Activated T-cell treated with anti-CD3 and anti-CD28 coated beads, Interleukin-2, amount 50 U/mL, for 1 hour (primary cell): ENCODE data around the gene GPR42.
"Not testable (repeated sequence)": the region's sequence is repeated elsewhere in the genome, so short reads cannot be mapped to it uniquely, and the experiment has no call there.

ENCODE experiments used
- DNase-seq: peaks from one replicate; pipeline ENCODE4 v3.0.0-alpha.2; 2020

Gene GPR42

DNA sequence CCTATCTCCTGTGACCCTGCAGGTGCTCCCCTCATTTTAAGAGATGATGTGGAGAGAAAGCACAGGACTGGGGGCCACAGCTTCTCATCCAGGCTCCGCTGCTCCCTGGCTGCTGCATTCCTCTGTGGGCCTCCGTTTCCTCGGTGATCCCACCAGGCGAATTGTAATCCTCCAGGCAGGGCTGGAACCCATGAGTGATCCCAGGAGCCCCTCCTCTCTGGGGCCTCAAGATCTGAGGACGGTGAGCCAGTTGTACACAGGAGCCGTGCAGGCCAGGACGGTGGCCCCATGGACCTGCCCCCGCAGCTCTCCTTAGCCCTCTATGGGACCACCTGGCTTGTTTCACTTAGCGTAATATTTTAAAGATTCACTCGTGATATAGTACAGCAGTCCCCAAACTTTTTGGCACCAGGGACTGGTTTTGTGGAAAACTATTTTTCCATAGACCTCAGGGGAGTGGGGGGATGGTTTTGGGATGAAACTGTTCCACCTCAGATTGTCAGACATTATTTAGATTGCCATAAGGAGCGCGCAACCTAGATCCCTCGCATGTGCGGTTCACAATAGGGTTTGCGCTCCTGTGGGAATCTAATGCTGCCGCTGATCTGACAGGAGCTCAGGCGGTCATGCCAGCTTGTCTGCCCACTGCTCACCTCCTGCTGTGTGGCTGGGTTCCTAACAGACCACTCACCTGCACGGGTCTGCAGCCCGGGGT is 7.0 kb upstream of the GPR42 start:
- DNase-seq = no peak

DNA sequence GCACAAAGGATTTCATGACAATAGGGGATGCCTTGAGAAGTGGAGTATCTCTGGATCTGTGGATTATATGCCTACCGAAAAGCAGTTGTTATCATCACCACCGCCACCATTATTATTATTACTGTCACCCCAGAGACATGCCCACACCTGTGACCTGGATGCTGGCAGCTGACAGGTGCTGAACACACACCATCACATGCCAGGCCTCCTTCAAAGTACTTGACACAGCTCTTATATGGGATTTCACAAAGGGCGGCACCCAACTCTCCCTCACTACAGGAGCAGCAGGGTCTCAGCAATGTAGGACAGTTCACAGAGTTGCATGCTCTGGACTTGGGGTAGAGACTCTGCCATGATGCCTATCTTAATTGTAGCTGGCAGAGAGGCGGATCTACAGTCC is 5.6 kb upstream of the GPR42 start:
- DNase-seq = no peak

DNA sequence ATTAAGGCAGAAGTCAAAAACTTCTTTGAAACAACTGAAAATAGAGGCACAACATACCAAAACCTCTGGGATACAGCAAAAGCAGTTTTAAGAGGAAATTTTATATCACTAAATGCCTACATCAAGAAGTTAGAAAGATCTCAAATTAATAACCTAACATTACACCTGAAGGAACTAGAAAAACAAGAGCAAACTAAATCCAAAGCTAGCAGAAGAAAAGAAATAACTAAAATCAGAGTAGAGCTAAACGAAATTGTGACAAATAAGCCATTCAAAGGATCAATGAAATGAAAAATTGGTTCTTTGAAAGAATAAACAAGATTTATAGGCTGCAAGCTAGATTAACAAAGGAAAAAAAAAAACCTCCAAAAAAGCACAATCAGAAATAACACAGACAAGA is 2.5 kb upstream of the GPR42 start:
- no peak for DNase-seq

DNA sequence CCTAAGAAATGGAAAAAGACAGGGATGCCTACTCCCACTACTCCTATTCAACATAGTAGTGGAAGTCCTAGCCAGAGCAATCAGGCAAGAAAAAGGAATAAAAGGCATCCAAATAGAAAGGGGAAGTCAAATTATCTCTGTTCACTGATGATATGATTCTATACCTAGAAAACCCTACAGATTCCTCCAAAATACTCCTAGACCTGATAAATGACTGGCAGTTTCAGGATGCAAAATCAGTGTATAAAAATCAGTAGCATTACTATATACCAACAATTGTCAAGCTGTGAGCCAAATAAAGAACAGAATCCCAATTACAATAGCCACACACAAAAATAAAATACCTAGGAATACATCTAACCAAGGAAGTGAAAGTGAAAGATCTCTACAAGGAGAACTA is 1.3 kb upstream of the GPR42 start:
- DNase-seq = no peak

DNA sequence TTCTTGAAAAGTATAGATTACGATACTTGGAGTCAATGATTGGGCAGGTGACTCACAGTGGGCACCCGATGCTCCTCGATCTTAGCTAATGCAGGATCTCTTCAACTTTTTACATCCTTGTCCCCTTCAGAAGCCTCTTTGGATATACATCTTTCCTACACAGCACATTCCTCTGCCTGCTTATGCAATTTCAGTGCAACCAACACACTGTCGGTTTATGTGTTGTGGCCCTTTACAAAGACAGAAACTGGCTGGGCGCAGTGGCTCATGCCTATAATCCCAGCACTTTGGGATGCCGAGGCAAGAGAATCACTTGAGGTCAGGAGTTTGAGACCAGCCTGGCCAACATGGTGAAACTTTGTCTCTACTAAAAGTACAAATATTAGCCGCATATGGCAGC is 2.6 kb downstream of the GPR42 start:
- DNase-seq = no peak

DNA sequence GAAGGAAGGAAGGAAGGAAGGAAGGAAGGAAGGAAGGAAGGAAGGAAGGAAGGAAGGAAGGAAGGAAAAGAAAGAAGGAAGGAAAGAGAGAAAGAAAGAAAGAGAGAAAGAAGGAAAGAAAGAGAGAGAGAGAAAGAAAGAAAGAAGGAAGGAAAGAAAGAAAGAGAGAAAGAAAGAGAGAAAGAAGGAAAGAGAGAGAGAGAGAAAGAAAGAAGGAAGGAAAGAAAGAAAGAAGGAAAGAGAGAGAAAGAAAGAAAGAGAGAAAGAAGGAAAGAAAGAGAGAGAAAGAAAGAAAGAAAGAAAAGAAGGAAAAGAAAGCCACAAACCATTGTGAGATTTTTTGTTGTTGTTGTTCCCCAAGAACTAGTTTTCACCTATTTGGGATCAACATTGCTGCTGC is 3.2 kb downstream of the GPR42 start:
- not testable (repeated sequence) for DNase-seq

DNA sequence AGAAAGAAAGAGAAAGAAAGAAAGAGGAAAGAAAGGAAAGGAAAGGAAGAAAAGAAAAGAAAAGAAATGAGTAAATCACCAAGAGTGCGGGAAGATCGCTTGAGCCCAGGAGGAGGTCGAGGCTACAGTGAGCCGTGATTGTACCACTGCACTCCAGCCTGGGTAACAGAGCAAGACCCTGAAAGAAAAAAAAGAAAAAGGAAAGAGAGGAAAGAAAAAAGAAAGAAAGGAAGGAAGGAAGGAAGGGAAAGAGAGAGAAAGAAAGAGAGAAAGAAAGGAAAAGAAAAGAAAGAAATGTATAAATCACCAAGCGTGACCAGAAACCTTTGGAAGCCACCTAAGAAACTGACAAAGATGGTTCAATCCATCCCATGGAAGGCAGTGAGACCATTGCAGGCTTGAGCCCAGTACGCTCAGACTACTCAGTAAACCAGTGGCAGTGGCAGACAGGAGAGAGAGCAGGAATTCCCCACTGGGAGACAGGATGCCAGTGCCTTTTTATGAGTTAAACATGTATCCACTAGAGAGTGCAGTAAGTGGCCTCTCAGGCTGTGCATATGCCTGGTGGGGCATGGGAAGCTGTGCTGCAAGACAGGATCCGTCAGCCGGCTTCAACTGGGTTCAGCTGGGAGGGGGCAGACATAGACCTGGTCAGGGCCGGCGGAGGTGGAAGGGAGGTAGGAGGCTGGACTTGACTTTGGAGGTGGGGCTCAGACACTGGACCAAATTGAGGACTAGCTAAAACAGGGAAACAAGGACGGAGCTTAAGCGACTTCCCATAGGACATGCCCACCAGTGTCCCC is 4.8 kb downstream of the GPR42 start:
- no peak for DNase-seq

DNA sequence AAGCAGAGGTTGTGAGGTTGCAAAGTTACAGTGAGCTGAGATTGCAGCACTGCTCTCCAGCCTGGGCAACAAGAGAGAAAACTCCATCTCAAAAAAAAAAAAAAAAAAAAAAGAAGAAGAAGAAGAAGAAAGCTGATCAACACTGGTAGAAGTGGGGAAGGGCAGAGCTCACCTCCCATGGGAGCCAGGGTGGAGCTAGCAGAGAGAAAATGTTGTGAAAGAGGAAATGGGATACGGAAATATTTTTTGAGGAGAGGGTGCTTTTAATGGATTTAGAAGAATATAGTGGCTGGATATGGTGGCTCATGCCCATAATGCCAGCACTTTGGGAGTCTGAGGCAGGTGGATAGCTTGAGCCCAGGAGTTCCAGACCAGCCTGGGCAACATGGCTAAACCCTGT is 6.8 kb downstream of the GPR42 start:
- no peak for DNase-seq

DNA sequence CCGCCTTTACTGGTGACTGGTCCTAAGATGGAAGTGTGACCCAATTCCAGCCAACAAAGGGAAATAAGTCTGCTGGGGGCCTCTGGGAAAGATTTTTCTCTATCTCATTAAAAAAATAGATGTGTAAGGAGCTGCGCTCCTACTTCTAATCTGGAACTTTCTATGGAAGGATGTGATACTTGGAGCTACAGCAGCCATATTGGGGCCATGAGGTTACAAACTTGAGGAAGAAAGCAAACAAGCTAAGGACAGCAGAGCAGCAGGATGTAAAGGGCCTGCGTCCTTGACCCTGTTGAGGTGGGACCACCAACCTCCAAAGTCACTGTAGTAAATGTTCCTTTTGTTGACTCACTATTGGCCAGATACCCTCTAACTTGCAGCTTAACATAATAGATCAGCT is 7.5 kb downstream of the GPR42 start:
- DNase-seq = no peak

DNA sequence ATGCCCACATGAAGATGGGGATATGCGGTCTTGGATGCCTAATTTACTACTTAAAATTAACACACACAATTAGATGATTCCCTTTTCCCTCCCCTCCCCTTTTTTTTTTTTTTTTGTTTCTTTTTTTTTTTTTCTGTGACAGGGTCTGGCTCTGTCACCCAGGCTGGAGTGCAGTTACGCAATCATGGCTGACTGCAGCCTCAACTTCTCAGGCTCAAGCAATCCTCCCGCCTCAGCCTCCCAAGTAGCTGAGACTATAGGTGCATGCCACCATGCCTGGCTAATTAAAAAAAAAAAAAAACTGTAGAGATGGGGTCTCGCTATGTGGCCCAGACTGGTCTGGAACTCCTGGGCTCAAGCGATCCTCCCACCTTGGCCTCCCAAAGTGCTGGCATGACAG is 8.7 kb downstream of the GPR42 start:
- not testable (repeated sequence) for DNase-seq

DNA sequence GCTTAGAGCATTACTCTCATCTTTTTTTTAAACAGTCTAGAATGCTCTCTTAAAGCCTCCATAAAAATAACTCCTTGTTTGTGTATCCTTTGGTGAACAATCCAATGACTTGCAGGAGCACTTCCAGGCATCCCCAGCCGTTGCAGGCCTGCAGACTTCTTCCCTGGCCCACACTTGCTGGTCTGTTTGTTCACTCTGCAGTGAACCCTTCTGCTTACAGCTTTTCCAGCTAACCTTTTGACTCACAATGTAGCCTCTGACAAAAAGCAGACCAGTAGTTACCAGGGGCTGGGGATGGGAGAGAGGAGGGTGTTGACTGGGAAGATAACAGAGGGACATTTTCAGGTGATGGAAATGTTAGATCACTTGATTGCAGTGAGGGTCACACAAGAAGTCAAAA is 9.1 kb downstream of the GPR42 start:
- DNase-seq = no peak

DNA sequence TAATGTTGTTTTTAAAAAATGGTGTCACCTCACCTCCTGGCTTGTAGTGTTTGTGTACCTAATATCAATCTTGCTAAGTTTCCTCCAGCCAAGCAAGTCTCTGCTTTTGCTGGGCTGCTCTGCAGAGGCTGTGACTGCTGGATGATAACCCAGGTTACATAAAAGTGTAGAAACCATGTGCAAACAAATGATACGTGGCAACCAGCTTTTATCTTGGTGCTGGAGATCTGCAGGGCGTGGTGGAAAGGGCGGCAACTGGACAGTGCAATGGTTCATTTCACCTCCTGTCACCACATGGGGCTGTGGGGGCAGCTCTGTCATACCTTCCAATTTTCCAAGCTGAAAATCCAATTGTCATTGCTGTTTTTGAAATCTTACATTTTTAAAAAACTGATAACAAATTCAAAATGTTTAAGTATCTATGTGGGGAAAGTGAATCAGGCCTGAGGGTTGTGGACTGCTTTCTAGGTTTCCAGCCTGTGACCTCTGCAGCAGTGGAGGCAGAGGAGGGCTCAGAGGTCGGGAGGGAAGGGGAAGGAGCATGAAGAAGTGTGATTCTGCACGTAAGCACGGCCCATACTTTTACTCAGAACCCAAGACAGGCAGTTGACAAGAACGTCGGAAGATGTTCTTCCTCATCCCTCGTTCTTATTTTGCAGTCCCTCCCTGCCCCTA is 9.7 kb downstream of the GPR42 start:
- no peak for DNase-seq

DNA sequence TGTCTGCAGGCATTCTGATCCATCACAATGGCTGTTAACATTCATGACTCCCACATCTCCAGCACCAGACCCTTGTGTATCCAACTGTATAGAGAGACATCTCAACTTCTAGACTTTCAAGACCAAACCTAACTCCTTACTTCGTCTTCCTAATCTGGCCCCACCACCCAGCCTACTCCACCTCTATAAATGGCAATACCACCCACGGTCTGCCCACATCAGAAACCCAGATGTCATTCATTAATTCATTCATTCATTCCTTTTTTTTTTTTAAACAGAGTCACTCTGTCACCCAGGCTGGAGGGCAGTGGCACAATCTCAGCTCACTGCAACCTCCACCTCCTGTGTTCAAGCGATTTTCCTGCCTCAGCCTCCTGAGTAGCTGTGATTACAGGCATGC is 10.4 kb downstream of the GPR42 start:
- DNase-seq = no peak

DNA sequence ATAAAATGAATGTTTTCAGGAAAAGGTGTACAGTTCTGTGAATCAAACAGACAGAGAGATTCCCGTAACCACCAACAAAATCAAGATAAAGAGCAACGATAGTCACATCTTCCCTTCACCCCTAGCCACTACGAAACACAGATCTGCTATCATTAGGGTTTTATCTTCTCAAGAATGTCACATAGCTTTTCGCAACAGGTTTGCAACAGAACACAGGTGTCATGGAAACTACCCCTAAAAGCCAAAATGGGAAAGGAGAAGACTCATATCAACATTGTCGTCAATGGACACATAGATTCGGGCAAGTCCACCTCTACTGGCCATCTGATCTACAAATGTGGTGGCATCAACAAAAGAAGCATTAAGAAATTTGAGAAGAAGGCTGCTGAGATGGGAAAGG is 11.1 kb downstream of the GPR42 start:
- no peak for DNase-seq

DNA sequence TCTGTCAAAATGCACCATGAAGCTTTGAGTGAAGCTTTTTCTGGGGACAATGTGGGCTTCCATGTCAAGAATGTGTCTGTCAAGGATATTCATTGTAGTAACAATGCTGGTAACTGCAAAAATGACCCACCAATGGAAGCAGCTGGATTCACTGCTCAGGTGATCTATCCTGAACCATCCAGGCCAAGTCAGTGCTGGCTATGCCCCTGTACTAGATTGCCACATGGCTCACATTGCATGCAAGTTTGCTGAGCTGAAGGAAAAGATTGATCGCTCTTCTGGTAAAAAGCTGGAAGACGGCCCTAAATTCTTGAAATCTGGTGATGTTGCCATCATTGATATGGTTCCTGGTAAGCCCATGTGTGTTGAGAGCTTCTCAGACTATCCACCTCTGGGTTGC is 12.7 kb downstream of the GPR42 start:
- no peak for DNase-seq

DNA sequence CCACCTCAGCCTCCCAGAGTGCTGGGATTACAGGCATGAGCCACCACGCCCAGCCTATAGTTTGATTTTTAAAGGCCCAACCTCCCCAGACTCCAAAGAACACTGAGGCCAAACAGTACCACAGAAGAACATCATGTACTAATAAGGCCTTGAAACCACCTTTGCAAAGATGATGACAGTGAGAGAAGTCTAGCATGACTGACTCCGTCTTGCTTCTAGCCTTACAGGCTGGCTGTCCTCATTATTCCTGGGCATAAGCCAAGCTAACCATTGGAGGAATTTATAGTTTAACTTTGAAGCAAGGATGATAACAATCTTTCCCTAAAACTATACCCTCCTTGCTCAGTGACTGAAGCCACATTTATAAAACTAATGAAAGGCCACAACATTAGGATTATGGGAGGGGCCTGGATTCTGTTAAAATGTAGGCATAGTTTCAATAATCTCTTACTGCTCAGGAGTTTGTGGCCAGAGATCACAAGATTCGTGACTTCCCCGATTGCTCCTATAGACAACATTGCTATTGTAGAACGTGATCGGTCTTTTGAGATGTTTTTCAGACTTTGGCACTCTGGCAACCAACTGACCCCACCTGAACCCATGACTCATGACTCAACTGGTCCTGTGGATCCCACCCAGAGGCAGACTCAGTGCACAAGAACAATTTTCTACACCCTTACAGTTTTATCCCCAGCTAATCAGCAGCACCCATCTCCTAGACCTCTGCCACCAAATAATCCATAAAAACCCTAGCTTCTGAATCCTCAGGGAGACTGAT is 17.6 kb downstream of the GPR42 start:
- DNase-seq = no peak

DNA sequence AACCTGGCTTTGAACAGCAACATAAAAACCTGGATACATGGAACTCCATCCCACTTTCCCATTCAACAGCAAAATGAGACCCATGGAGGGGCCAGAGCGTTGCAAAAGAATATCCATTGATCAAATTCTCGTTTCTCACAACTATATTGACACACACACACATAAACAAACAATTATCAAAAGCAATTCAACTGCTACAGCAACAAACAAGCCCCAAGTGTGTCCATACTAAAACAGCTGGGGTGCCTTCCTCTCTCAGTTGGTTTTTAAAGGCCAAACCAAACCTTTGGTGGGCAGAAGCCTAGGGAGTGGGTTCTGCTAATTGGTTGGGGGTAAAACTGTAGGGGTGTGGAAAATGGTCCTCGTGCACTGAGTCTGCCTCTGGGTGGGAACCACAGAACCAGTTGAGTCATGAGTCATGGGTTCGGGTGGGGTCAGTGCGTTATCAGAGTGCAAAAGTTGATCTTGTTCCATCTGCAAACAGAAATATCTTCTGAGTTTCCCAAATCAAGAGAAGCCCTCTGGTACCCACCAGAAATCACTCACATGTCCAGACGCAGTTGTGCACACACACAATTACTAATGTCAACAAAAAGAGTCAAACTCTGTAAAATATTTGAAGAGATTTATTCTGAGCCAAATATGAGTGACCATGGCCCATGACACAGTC is 18.5 kb downstream of the GPR42 start:
- DNase-seq = no peak

DNA sequence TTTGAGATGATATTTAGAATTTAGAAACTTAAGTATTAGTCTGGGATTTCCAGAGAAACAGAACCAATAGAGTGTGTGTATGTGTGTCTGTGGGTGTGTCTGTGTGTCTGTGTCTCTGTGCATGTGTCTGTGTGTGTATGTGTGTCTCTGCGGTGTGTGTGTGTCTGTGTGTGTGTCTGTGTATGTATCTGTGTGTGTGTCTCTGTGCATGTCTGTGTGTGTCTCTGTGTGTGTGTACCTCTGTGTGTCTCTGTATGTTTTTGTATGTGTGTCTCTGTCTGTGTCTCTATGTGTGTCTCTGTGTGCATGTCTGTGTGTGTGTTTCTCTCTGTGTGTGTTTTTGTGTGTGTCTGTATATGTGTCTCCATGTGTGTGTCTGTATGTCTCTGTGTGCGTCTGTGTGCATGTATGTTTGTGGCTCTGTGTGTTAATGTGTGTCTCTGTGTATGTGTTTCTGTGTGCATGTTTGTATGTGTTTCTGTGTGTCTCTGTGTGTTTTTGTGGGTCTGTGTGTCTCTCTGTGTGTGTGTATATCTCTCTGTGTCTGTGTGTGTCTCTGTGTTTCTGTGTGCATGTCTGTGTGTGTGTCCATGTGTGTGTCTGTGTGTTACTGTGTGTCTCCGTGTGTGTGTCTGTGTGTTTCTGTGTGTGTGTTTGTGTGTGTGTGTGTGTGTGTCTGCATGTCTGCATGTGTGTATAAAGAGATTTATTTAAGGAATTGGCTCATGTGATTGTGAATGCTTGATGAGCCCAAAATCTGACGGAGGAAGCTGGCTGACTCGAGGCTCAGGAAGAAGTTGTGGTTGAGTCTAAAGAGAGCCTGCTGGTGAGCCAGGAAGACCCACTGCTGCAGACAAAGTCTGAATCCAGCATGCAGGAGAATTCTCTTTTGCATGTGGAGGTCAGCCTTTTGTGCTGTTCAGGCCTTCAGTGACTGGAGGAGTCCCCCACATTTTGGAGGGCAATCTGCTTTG is 22.2 kb downstream of the GPR42 start:
- DNase-seq = no peak

DNA sequence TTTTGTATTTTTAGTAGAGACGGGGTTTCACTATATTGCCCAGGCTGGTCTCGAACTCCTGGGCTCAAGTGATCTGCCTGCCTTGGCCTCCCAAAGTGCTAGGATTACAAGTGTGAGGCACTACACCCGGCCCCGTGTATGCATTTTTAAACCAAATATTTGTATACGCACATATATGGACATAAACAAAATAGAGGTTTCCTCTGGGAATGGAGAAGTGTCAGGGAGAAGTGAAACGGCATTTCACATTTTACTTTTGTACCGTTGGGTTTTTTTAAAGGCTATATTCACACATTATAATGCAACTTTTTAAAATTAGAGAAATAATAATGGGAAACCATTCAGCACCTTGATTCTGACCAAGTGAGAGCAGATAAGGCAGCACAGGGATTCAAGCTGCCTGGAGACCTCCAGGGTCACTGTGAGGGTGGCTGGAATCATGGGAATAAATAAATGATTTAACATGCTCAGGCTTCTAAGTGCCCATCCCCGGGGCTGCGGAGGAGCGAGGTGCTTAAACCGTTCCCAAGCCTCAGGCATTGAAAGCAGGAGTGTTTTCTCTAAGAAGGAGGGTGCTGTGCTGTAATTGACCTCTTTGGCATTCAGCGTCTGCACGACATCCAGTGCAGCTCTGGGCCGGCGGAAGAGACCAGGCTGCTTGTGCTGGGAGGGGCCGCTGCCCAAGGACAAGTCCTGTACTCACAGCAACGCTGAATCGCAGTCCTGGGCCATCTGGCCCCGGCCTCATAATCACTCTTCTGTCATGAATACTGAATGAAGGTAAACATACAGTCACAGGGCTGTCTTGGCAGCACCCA is 24.7 kb downstream of the GPR42 start:
- no peak for DNase-seq

DNA sequence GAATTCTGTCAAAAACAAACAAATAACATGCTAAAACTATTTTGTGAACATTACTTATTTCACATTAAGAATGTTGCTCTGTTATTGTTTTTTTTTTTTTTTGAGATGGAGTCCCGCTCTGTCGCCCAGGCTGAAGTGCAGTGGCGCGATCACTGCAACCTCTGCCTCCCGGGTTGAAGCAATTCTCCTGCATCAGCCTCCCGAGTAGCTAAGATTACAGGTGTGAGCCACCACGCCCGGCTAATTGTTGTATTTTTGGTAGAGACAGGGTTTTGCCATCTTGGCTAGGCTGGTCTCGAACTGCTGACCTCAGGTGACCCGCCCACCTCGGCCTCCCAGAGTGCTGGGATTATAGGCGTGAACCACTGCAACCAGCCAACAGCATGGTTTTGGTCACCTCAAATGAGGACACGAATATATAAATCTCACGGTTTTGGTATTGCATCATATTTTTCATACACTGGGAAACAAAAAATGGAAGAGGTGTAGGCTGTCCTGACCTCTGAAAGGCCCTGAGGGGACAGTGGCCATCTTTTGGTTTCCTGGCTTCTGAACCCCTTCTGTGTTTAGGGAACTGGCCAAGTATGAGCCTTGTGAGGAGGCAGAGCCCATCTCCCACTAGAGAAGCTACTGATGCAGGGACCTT is 25.5 kb downstream of the GPR42 start:
- no peak for DNase-seq
